HT-29 (cell line): Measurements from ENCODE around the gene UGT1A4. TPM values are rescaled to one million over a fixed set of nuclear protein-coding genes. Genes with fewer than 3 reads are reported as not detected.

Experiments
- total RNA-seq: library from RNA; depleted of rRNA; stranded (reverse); fragments of >200 nt; shearing (Covaris generic); gene quantifications from 2 replicates; pipeline ENCODE4 v1.2.3, GENCODE V29; 2014; rRNA removed

The UGT1A4 gene
- total RNA-seq, 1 experiment from 2014 or later: 3.4 TPM

Other genes starting within 250 kb of the UGT1A4 start
- 20.4 and 21.8 TPM in 2 replicates for gene USP40, start 152.0 kb upstream of the UGT1A4 start, total RNA-seq
- 43.6 and 56.6 TPM in 2 replicates for gene UGT1A8, start 101.1 kb upstream of the UGT1A4 start, total RNA-seq
- 140 and 150 TPM in 2 replicates for gene UGT1A10, start 82.3 kb upstream of the UGT1A4 start, total RNA-seq
- gene UGT1A9, start 46.8 kb upstream of the UGT1A4 start, total RNA-seq: 3.2 and 6.7 TPM in 2 replicates
- gene UGT1A7, start 36.8 kb upstream of the UGT1A4 start, total RNA-seq: 5.0 and 8.9 TPM in 2 replicates
- 18.3 and 24.2 TPM in 2 replicates for gene UGT1A6, start 25.8 kb upstream of the UGT1A4 start, total RNA-seq
- 3.1 and 3.5 TPM in 2 replicates for gene UGT1A5, start 5.8 kb upstream of the UGT1A4 start, total RNA-seq
- 1.2 and 1.6 TPM in 2 replicates for gene UGT1A3, start 10.3 kb downstream of the UGT1A4 start, total RNA-seq
- 3.2 and 3.6 TPM in 2 replicates for gene UGT1A1, start 41.5 kb downstream of the UGT1A4 start, total RNA-seq
- gene MROH2A, start 59.6 kb downstream of the UGT1A4 start, total RNA-seq: 2.4 and 2.8 TPM in 2 replicates
- 25.8 and 28.4 TPM in 2 replicates for gene HJURP, start 135.8 kb downstream of the UGT1A4 start, total RNA-seq
- not detected in 2 replicates for gene TRPM8, start 198.6 kb downstream of the UGT1A4 start, total RNA-seq